SU-DHL-6 (cell line): ENCODE data around the gene ADAMTS17.

Experiments
- EZH2phosphoT487 ChIP-seq: fragments of 200-600 bp; sonication (generic), shearing (Covaris generic); conservative IDR thresholded peaks from 2 replicates; pipeline ENCODE4 v1.6.1; 2018; ENCODE audit warnings: mild to moderate bottlenecking, antibody characterized with exemption, low read length, moderate library complexity, mixed read lengths
- TF ChIP-seq, protein P1 (sequence below): fragments of 200-600 bp; sonication (generic); IDR thresholded peaks from one replicate; pipeline ENCODE4 v1.5.1; 2017; ENCODE audit warnings: antibody characterized with exemption, mild to moderate bottlenecking, low read length, moderate library complexity; ENCODE audit not compliant: insufficient read depth, poor library complexity, severe bottlenecking

DNA sequence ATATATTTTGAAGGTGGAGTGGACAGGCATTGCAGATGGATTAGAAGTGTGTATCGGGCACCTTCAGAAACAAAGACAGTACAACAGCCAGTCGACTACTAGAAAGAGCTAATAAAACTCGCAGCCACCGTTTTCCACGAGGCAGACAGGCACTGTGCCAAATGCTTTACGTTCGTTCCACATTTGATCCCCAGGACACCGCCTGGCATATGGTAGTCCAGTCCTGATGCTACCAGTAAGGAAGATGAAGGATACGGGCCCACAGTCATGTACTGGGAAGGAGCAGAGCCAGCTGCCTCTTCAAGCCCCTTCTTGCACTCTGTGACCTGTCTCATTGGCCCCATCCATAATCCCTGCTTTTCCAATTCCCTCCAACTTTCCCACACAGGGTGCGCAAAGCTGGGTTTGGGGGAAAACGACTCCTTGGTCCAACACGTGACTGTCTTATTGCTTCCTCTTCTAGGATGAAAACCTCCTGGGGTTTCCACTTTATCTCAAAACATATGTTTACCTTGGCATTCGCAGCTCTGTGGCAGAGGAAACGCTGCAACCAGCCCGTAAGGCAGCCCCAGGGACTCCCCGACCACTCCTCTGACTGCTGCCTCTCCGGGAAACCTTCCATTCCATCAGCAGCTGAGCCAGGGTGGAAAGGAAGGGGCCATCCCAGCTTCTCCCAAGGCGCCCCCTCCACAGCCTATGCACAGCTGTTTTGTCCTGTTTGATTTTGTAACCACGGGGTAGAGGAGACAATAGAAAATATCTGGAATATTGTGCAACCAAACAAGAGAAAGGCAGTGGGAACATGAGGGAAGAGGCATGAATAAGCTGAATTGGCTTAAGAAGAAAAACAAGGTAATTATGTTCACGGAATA, 107.4 kb downstream of the ADAMTS17 start:
- TF ChIP-seq, protein P1, sequence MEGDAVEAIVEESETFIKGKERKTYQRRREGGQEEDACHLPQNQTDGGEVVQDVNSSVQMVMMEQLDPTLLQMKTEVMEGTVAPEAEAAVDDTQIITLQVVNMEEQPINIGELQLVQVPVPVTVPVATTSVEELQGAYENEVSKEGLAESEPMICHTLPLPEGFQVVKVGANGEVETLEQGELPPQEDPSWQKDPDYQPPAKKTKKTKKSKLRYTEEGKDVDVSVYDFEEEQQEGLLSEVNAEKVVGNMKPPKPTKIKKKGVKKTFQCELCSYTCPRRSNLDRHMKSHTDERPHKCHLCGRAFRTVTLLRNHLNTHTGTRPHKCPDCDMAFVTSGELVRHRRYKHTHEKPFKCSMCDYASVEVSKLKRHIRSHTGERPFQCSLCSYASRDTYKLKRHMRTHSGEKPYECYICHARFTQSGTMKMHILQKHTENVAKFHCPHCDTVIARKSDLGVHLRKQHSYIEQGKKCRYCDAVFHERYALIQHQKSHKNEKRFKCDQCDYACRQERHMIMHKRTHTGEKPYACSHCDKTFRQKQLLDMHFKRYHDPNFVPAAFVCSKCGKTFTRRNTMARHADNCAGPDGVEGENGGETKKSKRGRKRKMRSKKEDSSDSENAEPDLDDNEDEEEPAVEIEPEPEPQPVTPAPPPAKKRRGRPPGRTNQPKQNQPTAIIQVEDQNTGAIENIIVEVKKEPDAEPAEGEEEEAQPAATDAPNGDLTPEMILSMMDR, result no peak
- no peak for TF ChIP-seq EZH2phosphoT487
